Mucosa of descending colon (tissue), 3 donors: ENCODE measurements around the gene MTA2. TPM values are rescaled to one million over a fixed set of nuclear protein-coding genes. Genes with fewer than 3 reads are reported as not detected.
A peak's percentile ranks its signal among the peaks of the same experiment; 100 is the strongest.

Experiments used
- ATAC-seq: fragments of 200-7000 bp; cut with Tn5 transposase; one replicate; pipeline ENCODE4 v1.9.1; 2020; ENCODE audit warnings: mild to moderate bottlenecking, moderate library complexity
- DNase-seq, 3 donors: peaks; one replicate each; pipeline ENCODE4 v3.0.0-alpha.2; 2020
- H3K36me3 ChIP-seq: fragments of 200-600 bp; one replicate; pipeline ENCODE4 v1.8.0; 2021; ENCODE audit warnings: low read depth, mild to moderate bottlenecking
- H3K4me1 ChIP-seq: fragments of 200-600 bp; one replicate; pipeline ENCODE4 v1.8.0; 2021; ENCODE audit warnings: low read depth, mild to moderate bottlenecking
- H3K4me3 ChIP-seq: fragments of 200-600 bp; one replicate; pipeline ENCODE4 v1.8.0; 2021; ENCODE audit warnings: mild to moderate bottlenecking
- H3K9me3 ChIP-seq: fragments of 200-600 bp; one replicate; pipeline ENCODE4 v1.8.0; 2021; ENCODE audit warnings: mild to moderate bottlenecking
- intact Hi-C, 2 donors: fragments of 100-400 bp; cut with DNase I in 1 of 2; cut with micrococcal nuclease in 1 of 2; formaldehyde crosslinking; loops; one replicate each; pipeline versions ENCODE4 v1.11.0 to v1.11.1; 2022; cut with DNase I, micrococcal nuclease
- total RNA-seq, 3 donors: library from RNA; stranded (reverse); fragmentation: NEBNext Ultra II Directional in 2 of 3; extraction: Animal tissue kit (Norgen Biotek cat#: 25700) in 2 of 3; gene quantifications; one replicate each; pipeline versions ENCODE4 v1.2.1 to v1.2.4, GENCODE V29; 2021 to 2023
- TF ChIP-seq, protein P1 (sequence below): fragments of 200-600 bp; IDR thresholded peaks from one replicate; pipeline ENCODE4 v1.8.0; 2022; ENCODE audit warnings: antibody characterized with exemption, mild to moderate bottlenecking
- donor health status: DM: no; HTN: no; CAD: no; lungs with moderate emphysema.
- donor health status: DM: no; HTN: no; CAD: no.
- donor health status: DM: no; HTN: yes; CAD: no.

MTA2 gene
- total RNA-seq, 3 donors from 2014 or later, result 70.7 to 92.1 (median 89.6) TPM

DNA sequence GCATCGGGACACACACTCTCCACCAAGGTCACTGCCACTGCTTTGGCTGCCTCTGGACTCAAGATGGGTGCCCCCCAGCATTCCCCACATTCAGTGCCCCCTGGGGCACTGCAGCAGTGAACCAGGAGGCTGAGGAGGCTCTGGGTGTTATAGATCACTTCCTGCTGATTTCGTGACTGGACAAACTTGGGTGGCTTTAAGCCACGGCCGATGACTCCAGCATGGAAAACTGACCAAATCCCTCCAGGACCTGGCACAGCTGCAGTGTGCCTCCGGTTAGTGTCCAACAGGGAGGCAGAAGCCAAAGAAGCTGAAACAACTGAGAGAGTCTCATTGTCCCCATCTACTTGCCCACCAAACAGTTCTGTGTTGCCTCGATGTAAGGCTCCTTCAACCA lies 45.9 kb upstream of the MTA2 start:
- ATAC-seq, result no peak
- H3K4me1 ChIP-seq, result peaks cover 34% of the 10 kb centered on the region
- no peak for DNase-seq
- no peaks in the 10 kb centered on the region for H3K36me3 ChIP-seq
- TF ChIP-seq, protein P1, sequence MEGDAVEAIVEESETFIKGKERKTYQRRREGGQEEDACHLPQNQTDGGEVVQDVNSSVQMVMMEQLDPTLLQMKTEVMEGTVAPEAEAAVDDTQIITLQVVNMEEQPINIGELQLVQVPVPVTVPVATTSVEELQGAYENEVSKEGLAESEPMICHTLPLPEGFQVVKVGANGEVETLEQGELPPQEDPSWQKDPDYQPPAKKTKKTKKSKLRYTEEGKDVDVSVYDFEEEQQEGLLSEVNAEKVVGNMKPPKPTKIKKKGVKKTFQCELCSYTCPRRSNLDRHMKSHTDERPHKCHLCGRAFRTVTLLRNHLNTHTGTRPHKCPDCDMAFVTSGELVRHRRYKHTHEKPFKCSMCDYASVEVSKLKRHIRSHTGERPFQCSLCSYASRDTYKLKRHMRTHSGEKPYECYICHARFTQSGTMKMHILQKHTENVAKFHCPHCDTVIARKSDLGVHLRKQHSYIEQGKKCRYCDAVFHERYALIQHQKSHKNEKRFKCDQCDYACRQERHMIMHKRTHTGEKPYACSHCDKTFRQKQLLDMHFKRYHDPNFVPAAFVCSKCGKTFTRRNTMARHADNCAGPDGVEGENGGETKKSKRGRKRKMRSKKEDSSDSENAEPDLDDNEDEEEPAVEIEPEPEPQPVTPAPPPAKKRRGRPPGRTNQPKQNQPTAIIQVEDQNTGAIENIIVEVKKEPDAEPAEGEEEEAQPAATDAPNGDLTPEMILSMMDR, result no peak
- H3K9me3 ChIP-seq, result no peaks in the 10 kb centered on the region
- intact Hi-C loops, result no loop called here
- no peak overlapping the region for H3K4me3 ChIP-seq

GRCh38 chr11:62646825-62647608 lies 45.4 kb upstream of the MTA2 start:
- TF ChIP-seq, protein P1, result no peak
- Histone ChIP-seq H3K4me3 (no peak overlapping the region), H3K4me1 (peaks cover 29% of the 10 kb centered on the region), H3K36me3 (no peaks in the 10 kb centered on the region), H3K9me3 (no peaks in the 10 kb centered on the region)
- DNase-seq, result peak in 1 of 3 donors; percentile 48
- intact Hi-C loops, result no loop called here
- ATAC-seq, result no peak

DNA sequence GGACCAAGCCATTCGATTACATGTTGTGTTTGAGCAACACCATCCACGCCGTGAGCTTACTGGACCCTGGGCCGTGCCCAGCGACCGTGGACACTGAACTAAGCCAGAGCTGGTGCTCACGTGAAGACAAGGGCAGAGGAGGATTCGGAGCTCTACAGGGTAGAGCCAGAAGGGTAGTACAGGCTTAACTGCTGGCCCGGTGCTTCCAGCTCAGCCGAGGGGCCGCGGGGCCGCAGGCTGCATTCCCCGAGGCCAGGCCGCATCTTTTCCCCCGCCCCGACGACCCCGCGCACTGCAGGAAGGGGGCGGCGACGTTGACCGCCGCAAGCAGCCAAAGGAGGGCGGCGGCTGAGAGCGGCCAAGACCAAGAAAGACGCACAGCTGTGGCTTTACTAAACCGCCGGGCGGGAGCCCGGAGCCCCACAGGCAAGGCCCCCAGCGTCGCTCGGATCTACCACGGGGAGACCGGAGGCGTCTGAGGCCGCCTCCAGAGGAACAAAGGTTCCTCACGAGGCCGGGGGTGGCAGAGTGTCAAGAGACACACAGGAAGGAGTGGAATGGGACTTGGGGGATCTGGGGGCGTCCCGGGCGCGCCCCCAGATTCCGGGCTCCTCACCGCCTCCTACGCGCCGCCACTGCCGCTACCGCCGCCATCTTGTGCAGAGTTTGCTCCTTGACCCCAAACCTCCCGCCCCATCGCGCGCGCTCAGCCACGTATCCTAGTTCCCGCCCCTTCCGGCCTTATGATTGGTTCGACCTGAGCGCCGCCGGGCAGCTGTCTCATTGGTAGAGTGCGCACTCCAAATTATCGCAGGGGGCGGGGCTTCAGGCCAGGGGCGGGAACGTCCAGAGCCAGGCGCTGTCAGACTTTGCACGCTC lies 44.5 kb upstream of the MTA2 start, which contains the start of gene GANAB:
Gene GANAB (minus strand): TSS at position 668 of the 879 bp plus-strand sequence. CDS start 14 bp downstream, at position 654.
- H3K9me3 ChIP-seq, result no peaks in the 10 kb centered on the region
- H3K4me3 ChIP-seq, result peak within 1 kb of the TSS; percentile 92
- peaks cover 22% of the 10 kb centered on the region for H3K4me1 ChIP-seq
- DNase-seq (peak; percentile 99 to 100 (median 100)), ATAC-seq (peak; percentile 99)
- H3K36me3 ChIP-seq, result no peaks in the 10 kb centered on the region
- intact Hi-C loops, result no loop called here
- TF ChIP-seq, protein P1, result no peak

GRCh38 chr11:62645671-62645945 lies 43.9 kb upstream of the MTA2 start:
- peak overlapping the region; percentile 92 for H3K4me3 ChIP-seq
- peaks cover 22% of the 10 kb centered on the region for H3K4me1 ChIP-seq
- no peak for DNase-seq

DNA sequence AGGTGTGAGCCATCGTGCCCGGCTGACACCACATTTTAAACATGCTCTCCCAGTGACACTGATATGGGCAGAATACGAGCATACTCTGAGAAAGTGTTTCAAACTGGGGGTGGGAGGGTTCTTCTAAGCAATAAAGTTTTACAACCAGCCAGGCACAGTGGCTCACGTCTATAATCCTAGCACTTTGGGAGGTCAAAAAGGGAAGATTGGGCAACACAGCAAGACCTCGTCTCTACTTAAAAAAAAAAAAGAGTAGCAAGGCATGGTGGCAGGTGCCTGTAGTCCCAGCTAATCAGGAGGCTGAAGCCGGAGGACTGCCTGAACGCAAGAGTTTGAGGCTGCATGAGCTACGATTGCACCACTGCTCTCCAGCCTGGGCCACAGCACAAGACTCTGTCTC lies 42.6 kb upstream of the MTA2 start:
- TF ChIP-seq, protein P1, result no peak
- Histone ChIP-seq H3K4me1 (peaks cover 22% of the 10 kb centered on the region), H3K4me3 (no peak overlapping the region), H3K36me3 (no peaks in the 10 kb centered on the region), H3K9me3 (no peaks in the 10 kb centered on the region)
- intact Hi-C loops, result no loop called here
- DNase-seq, result no peak
- no peak for ATAC-seq

More at GRCh38 chr11:62645671-62645945, 43.9 kb upstream of the MTA2 start:
- intact Hi-C loops, result no loop called here
- no peaks in the 10 kb centered on the region for H3K36me3 ChIP-seq
- TF ChIP-seq, protein P1, result no peak
- ATAC-seq, result peak; percentile 11
- H3K9me3 ChIP-seq, result no peaks in the 10 kb centered on the region
